Right atrium auricular region (tissue), 2 donors: ENCODE measurements around the gene LRCH3. TPM values are rescaled to one million over a fixed set of nuclear protein-coding genes. Genes with fewer than 3 reads are reported as not detected.

Experiments
- DNase-seq: peaks from one replicate; pipeline ENCODE4 v3.0.0-alpha.2; 2019; ENCODE audit warnings: low spot score
- H3K27ac ChIP-seq, 2 donors: fragments of 200-600 bp; sonication (generic); 1 replicate in 1 of 2; 2 replicates in 1 of 2; pipeline ENCODE4 v1.5.1; 2016 to 2019
- H3K27me3 ChIP-seq, 2 donors: fragments of 200-600 bp; sonication (generic); one replicate each; pipeline versions ENCODE4 v1.5.1 to v1.6.0; 2017 to 2019
- H3K36me3 ChIP-seq: fragments of 200-600 bp; sonication (generic); one replicate; pipeline ENCODE4 v1.5.1; 2016
- H3K4me1 ChIP-seq, 2 donors: fragments of 200-600 bp; sonication (generic); one replicate each; pipeline versions ENCODE4 v1.5.1 to v1.6.0; 2017 to 2019
- H3K4me3 ChIP-seq, 2 donors: fragments of 200-600 bp; sonication (generic); 1 replicate in 1 of 2; 2 replicates in 1 of 2; pipeline ENCODE4 v1.5.1; 2017 to 2019; ENCODE audit warnings: mild to moderate bottlenecking in 1 of 2, moderate library complexity in 1 of 2
- H3K9me3 ChIP-seq, 2 donors: fragments of 200-600 bp; sonication (generic); one replicate each; pipeline ENCODE4 v1.5.1; 2019
- CTCF ChIP-seq, 2 donors: fragments of 200-600 bp; sonication (generic); IDR thresholded peaks; one replicate each; pipeline ENCODE4 v1.5.1; 2019; ENCODE audit warnings: antibody characterized with exemption in 2 of 2
- total RNA-seq, 2 donors: library from RNA; depleted of rRNA; stranded (reverse); fragments of >200 nt; gene quantifications; one replicate each; pipeline ENCODE4 v1.1.0, GENCODE V29; 2016

Gene LRCH3
- total RNA-seq, 2 donors from 2014 or later, result 22.2 to 23.4 TPM

- peaks cover 9% of the 10 kb centered on the region for H3K36me3 ChIP-seq
- H3K4me1 ChIP-seq, result no peaks in the 10 kb centered on the region
- H3K9me3 ChIP-seq, result no peaks in the 10 kb centered on the region
- DNase-seq, result no peak
- TF ChIP-seq CTCF (IDR thresholded peaks at IDR 0.05), result no peak
- no peak overlapping the region for H3K4me3 ChIP-seq
- H3K27ac ChIP-seq, result no peak overlapping the region
- no peaks in the 10 kb centered on the region for H3K27me3 ChIP-seq
These were observed 97.5 kb downstream of the LRCH3 start for GRCh38 chr3:197888511-197888910.

- no peaks in the 10 kb centered on the region for H3K27me3 ChIP-seq
- no peaks in the 10 kb centered on the region for H3K9me3 ChIP-seq
- TF ChIP-seq CTCF (IDR thresholded peaks at IDR 0.05), result no peak
- no peak overlapping the region for H3K4me3 ChIP-seq
- H3K4me1 ChIP-seq, result no peaks in the 10 kb centered on the region
- no peak overlapping the region for H3K27ac ChIP-seq
- no peak for DNase-seq
- peaks cover under 1% of the 10 kb centered on the region for H3K36me3 ChIP-seq
These were observed 98.3 kb downstream of the LRCH3 start for GRCh38 chr3:197889204-197889930.

DNA sequence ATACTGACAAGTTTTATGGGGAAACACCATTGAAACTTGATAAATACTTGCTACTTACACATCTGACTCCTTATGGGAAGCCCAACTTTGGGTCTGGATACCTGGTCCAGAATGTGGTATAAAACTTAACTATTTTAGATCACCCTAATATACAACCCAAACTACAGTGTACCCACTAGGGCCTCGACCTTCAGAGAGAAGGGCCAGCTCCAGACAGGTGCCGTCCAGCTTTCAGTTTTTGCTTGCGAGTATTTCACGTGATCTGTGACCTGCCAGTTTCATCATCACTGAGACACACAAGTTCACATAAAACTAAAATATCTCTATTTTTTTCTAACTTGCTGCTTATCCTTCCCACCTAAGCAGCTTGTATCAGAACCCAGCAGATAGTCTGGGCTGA, 99.6 kb downstream of the LRCH3 start:
- Histone ChIP-seq H3K9me3 (no peaks in the 10 kb centered on the region), H3K27ac (no peak overlapping the region), H3K36me3 (no peaks in the 10 kb centered on the region), H3K4me1 (no peaks in the 10 kb centered on the region), H3K27me3 (no peaks in the 10 kb centered on the region), H3K4me3 (no peak overlapping the region)
- TF ChIP-seq CTCF (IDR thresholded peaks at IDR 0.05), result no peak
- no peak for DNase-seq

DNA sequence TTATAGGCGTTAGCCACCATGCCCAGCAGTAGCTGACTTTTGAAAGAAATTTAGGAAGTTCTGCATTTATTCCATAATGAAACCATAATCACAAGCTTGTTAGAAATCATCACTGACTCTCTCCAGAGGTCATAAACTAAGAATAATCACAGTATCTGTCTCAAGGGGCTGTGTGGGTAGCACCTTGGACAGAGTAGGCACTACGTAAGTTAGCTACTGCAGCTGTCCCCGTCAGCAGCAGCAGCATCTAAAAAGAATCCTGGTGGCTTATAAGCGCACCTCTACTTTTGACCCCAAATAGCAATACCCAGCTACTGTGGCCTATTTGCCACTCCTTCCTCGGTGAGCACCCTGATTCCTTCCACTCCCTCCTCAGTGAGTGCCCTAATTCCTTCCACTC, 101.1 kb downstream of the LRCH3 start:
- no peak for TF ChIP-seq CTCF (IDR thresholded peaks at IDR 0.05)

GRCh38 chr3:197896421-197896820, 105.4 kb downstream of the LRCH3 start:
- Histone ChIP-seq H3K36me3 (no peaks in the 10 kb centered on the region), H3K27ac (no peak overlapping the region), H3K4me1 (no peaks in the 10 kb centered on the region), H3K4me3 (no peak overlapping the region), H3K9me3 (no peaks in the 10 kb centered on the region), H3K27me3 (no peaks in the 10 kb centered on the region)
- DNase-seq, result no peak
- TF ChIP-seq CTCF (IDR thresholded peaks at IDR 0.05), result no peak

More for the DNA sequence above, 101.1 kb downstream of the LRCH3 start:
- no peaks in the 10 kb centered on the region for H3K4me1 ChIP-seq
- DNase-seq, result no peak
- H3K36me3 ChIP-seq, result no peaks in the 10 kb centered on the region
- no peak overlapping the region for H3K27ac ChIP-seq
- no peak overlapping the region for H3K4me3 ChIP-seq
- H3K9me3 ChIP-seq, result no peaks in the 10 kb centered on the region
- no peaks in the 10 kb centered on the region for H3K27me3 ChIP-seq
